Osteoblast (primary cell): ENCODE measurements around the gene ATP10A. TPM values are rescaled to one million over a fixed set of nuclear protein-coding genes. Genes with fewer than 3 reads are reported as not detected.
A peak's percentile ranks its signal among the peaks of the same experiment; 100 is the strongest.
"Not testable (repeated sequence)": the region's sequence is repeated elsewhere in the genome, so short reads cannot be mapped to it uniquely, and the experiment has no call there.

Experiments used
- DNase-seq: peaks from one replicate; pipeline ENCODE4 v3.0.0; 2011; ENCODE audit warnings: low spot score, mixed read lengths; ENCODE audit not compliant: insufficient read length; ENCODE audit errors: missing footprints
- H2AFZ ChIP-seq: 2 replicates; pipeline ENCODE4 v1.6.0; 2011; ENCODE audit warnings: mild to moderate bottlenecking, low read length
- H3K27ac ChIP-seq: 2 replicates; pipeline ENCODE4 v1.5.1; 2011; ENCODE audit warnings: mild to moderate bottlenecking, low read depth, low read length, moderate library complexity
- H3K27me3 ChIP-seq: 2 replicates; pipeline ENCODE4 v1.6.0; 2012; ENCODE audit warnings: mild to moderate bottlenecking, control low read depth, inconsistent platforms, low read length, moderate library complexity; ENCODE audit not compliant: insufficient read depth
- H3K36me3 ChIP-seq: 2 replicates; pipeline ENCODE4 v1.5.1; 2011; ENCODE audit warnings: mild to moderate bottlenecking, low read length, control low read depth, moderate library complexity; ENCODE audit not compliant: insufficient read depth
- H3K4me1 ChIP-seq: 2 replicates; pipeline ENCODE4 v1.5.1; 2011; ENCODE audit warnings: mild to moderate bottlenecking, low read length, control low read depth, moderate library complexity; ENCODE audit not compliant: insufficient read depth
- H3K4me2 ChIP-seq: 2 replicates; pipeline ENCODE4 v1.6.0; 2011; ENCODE audit warnings: mild to moderate bottlenecking, low read length; ENCODE audit not compliant: insufficient read depth
- H3K4me3 ChIP-seq: fragments of 200-600 bp; sonication (generic); 3 replicates; pipeline ENCODE4 v1.5.1; 2012; ENCODE audit warnings: mild to moderate bottlenecking, low read length, inconsistent platforms; ENCODE audit not compliant: insufficient read depth
- H3K79me2 ChIP-seq: 2 replicates; pipeline ENCODE4 v1.6.0; 2012; ENCODE audit warnings: mild to moderate bottlenecking, low read length, control low read depth, inconsistent platforms; ENCODE audit not compliant: insufficient read depth
- H3K9me3 ChIP-seq: 2 replicates; pipeline ENCODE4 v1.5.1; 2011; ENCODE audit warnings: low read depth, low read length, control low read depth
- H4K20me1 ChIP-seq: 2 replicates; pipeline ENCODE4 v1.6.0; 2012; ENCODE audit warnings: mild to moderate bottlenecking, low read length, control low read depth; ENCODE audit not compliant: insufficient read depth
- CTCF ChIP-seq: IDR thresholded peaks from 2 replicates; pipeline ENCODE4 v1.5.1; 2011; ENCODE audit warnings: mild to moderate bottlenecking, low read depth, low read length, moderate library complexity; ENCODE audit errors: extremely low read depth
- total RNA-seq: library from RNA; depleted of rRNA; stranded (reverse); fragments of >200 nt; gene quantifications from 2 replicates; pipeline ENCODE4 v1.2.3, GENCODE V29; 2012

Gene ATP10A
- total RNA-seq, 1 donor: 32.9 TPM

GRCh38 chr15:25775317-25775912, 87.7 kb downstream of the ATP10A start:
- no peak for TF ChIP-seq CTCF
- H3K27me3 ChIP-seq: no peaks in the 10 kb centered on the region
- no peaks in the 10 kb centered on the region for H3K9me3 ChIP-seq
- peak overlapping the region; percentile 80 for H3K4me2 ChIP-seq
- DNase-seq: peak; percentile 93
- peaks cover 3% of the 10 kb centered on the region for H4K20me1 ChIP-seq
- peaks cover 27% of the 10 kb centered on the region for H3K79me2 ChIP-seq
- H3K4me3 ChIP-seq: peak overlapping the region; percentile 4
- H2AFZ ChIP-seq: no peak overlapping the region
- H3K4me1 ChIP-seq: peaks cover 26% of the 10 kb centered on the region
- peaks cover 1% of the 10 kb centered on the region for H3K36me3 ChIP-seq
- peak overlapping the region; percentile 86 for H3K27ac ChIP-seq

- no peak for DNase-seq
- no peak for TF ChIP-seq CTCF
- H3K36me3 ChIP-seq: no peaks in the 10 kb centered on the region
- no peaks in the 10 kb centered on the region for H3K9me3 ChIP-seq
- H3K27me3 ChIP-seq: no peaks in the 10 kb centered on the region
- H2AFZ ChIP-seq: no peak overlapping the region
- H3K27ac ChIP-seq: peak overlapping the region; percentile 86
- peak overlapping the region; percentile 80 for H3K4me2 ChIP-seq
- peaks cover 26% of the 10 kb centered on the region for H3K4me1 ChIP-seq
- H3K4me3 ChIP-seq: no peak overlapping the region
- peaks cover 3% of the 10 kb centered on the region for H4K20me1 ChIP-seq
- H3K79me2 ChIP-seq: peaks cover 32% of the 10 kb centered on the region
These were observed 88.3 kb downstream of the ATP10A start for GRCh38 chr15:25774871-25775270.

- H3K79me2 ChIP-seq: peaks cover 35% of the 10 kb centered on the region
- no peaks in the 10 kb centered on the region for H3K27me3 ChIP-seq
- DNase-seq: peak; percentile 21
- H3K36me3 ChIP-seq: no peaks in the 10 kb centered on the region
- H3K9me3 ChIP-seq: no peaks in the 10 kb centered on the region
- no peak overlapping the region for H3K4me3 ChIP-seq
- no peak for TF ChIP-seq CTCF
- peaks cover 26% of the 10 kb centered on the region for H3K4me1 ChIP-seq
- no peak overlapping the region for H2AFZ ChIP-seq
- peaks cover 3% of the 10 kb centered on the region for H4K20me1 ChIP-seq
- no peak overlapping the region for H3K4me2 ChIP-seq
- no peak overlapping the region for H3K27ac ChIP-seq
These were observed 89.9 kb downstream of the ATP10A start for GRCh38 chr15:25773248-25773647.

- Histone ChIP-seq H3K27ac (no peak overlapping the region), H3K27me3 (no peaks in the 10 kb centered on the region), H3K4me2 (no peak overlapping the region), H3K4me3 (no peak overlapping the region), H3K9me3 (no peaks in the 10 kb centered on the region), H3K36me3 (no peaks in the 10 kb centered on the region), H4K20me1 (peaks cover 3% of the 10 kb centered on the region), H3K4me1 (peaks cover 26% of the 10 kb centered on the region), H3K79me2 (peaks cover 35% of the 10 kb centered on the region), H2AFZ (no peak overlapping the region)
- TF ChIP-seq CTCF: no peak
- DNase-seq: peak; percentile 17
These were observed 90.6 kb downstream of the ATP10A start for GRCh38 chr15:25772500-25772899.

- not testable (repeated sequence) for H3K36me3 ChIP-seq, H3K9me3 ChIP-seq, DNase-seq, H3K4me2 ChIP-seq, H3K4me3 ChIP-seq, H4K20me1 ChIP-seq, H2AFZ ChIP-seq, H3K27me3 ChIP-seq, H3K27ac ChIP-seq
- Histone ChIP-seq H3K79me2 (peaks cover 35% of the 10 kb centered on the region), H3K4me1 (peaks cover 26% of the 10 kb centered on the region)
These were observed 91.4 kb downstream of the ATP10A start for GRCh38 chr15:25771736-25772135.
